Measurements from ENCODE around the gene PPARA.

DNA sequence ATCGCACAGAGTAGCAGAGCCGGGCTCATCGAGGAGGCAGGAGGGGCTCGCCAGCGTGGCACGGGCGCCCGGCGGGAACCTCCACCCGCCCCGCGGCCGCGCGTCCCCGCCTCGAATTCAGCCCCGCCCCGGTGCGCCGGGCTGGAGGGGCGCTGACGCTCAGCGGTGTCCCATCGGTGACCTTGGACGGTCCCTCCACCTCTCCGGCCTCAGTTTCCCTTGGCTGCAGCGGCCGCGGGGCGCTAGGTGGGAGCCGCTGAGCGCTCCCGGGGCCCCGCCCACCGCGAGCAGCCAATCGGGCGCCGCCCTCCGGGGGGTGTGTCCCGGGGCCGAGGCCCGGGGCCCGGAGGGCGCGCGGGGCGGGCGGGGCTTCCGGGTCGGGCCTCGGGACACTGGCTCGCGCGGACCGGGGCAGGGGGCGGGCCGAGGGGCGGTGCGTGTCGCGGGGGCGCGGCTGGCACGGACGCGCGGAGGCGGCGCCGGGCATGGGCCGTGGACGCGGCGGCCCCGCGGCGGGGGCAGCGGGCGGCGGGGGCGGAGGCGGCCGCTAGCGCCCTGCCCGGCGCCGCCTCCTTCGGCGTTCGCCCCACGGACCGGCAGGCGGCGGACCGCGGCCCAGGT is at the start of gene PPARA:
- TF ChIP-seq TAF1 (IDR thresholded peaks at IDR 0.05; ENCODE audit: borderline replicate concordance, low read depth, low read length) (no peak), POLR2A (IDR thresholded peaks at IDR 0.05; ENCODE audit: low read depth, low read length) (no peak), POLR2AphosphoS5 (IDR thresholded peaks at IDR 0.05; ENCODE audit: low read depth, low read length) (no peak)

Measured in GM12892 (cell line).